Caco-2 (cell line): ENCODE results near the gene BARHL1. TPM values are rescaled to one million over a fixed set of nuclear protein-coding genes. Genes with fewer than 3 reads are reported as not detected.

Source experiments
- BruUV-seq: library from RNA; stranded (reverse); fragments of 400-500 nt; replicated peaks from 2 replicates; lab custom pipeline; 2021; lab: Mats Ljungman, UMichigan
- CTCF ChIA-PET: fragments of 300-600 bp; sonication (Branson Sonifier 250); formaldehyde crosslinking; loops from one replicate; lab custom pipeline; 2022; ENCODE audit warnings: antibody characterized with exemption; lab: Charles Lee
- POLR2A ChIA-PET: fragments of 300-600 bp; sonication (Branson Sonifier 250); formaldehyde crosslinking; loops from one replicate; lab custom pipeline; 2022; ENCODE audit warnings: antibody characterized with exemption; lab: Charles Lee
- DNase-seq, 2 experiments: peaks; one replicate each; pipeline versions ENCODE4 v3.0.0 to v3.0.0-alpha.2; 2020 to 2022
- H3K27me3 ChIP-seq: replicated peaks from 2 replicates; pipeline ENCODE4 v1.6.0; 2011; ENCODE audit warnings: low read length; ENCODE audit not compliant: control insufficient read depth, insufficient read depth
- H3K36me3 ChIP-seq: 2 replicates; pipeline ENCODE4 v1.5.1; 2011; ENCODE audit warnings: low read length; ENCODE audit not compliant: control insufficient read depth, insufficient read depth
- H3K4me1 ChIP-seq: fragments of 250-450 bp; sonication (Bioruptor Pico); 2 replicates; pipeline ENCODE4 v1.5.1; 2020; ENCODE audit warnings: mild to moderate bottlenecking
- H3K4me3 ChIP-seq: 2 replicates; pipeline ENCODE4 v1.5.1; 2011; ENCODE audit warnings: low read depth, mild to moderate bottlenecking, control low read depth, low read length
- H3K9me3 ChIP-seq: fragments of 250-450 bp; sonication (Bioruptor Pico); 2 replicates; pipeline ENCODE4 v1.5.1; 2020; ENCODE audit warnings: mild to moderate bottlenecking, moderate library complexity
- H3K27ac Mint-ChIP-seq: one replicate; pipeline ENCODE4 v1.8.0; 2022; ENCODE audit warnings: mixed read lengths; ENCODE audit not compliant: unreplicated experiment
- H3K27me3 Mint-ChIP-seq: one replicate; pipeline ENCODE4 v1.8.0; 2022; ENCODE audit warnings: mixed read lengths; ENCODE audit not compliant: insufficient read depth, unreplicated experiment
- H3K36me3 Mint-ChIP-seq: one replicate; pipeline ENCODE4 v1.8.0; 2022; ENCODE audit warnings: mild to moderate bottlenecking, mixed read lengths; ENCODE audit not compliant: insufficient read depth, unreplicated experiment
- H3K4me1 Mint-ChIP-seq: one replicate; pipeline ENCODE4 v1.8.0; 2022; ENCODE audit warnings: low read depth, mixed read lengths; ENCODE audit not compliant: unreplicated experiment
- H3K4me3 Mint-ChIP-seq: one replicate; pipeline ENCODE4 v1.8.0; 2022; ENCODE audit warnings: mild to moderate bottlenecking, moderate library complexity, mixed read lengths; ENCODE audit not compliant: unreplicated experiment
- H3K9me3 Mint-ChIP-seq: one replicate; pipeline ENCODE4 v1.8.0; 2022; ENCODE audit warnings: mixed read lengths; ENCODE audit not compliant: unreplicated experiment
- CTCF ChIP-seq, 2 experiments: fragments of 200-600 bp in 1 of 2; IDR thresholded peaks; 1 replicate in 1 of 2; 2 replicates in 1 of 2; pipeline versions ENCODE4 v1.5.1 to v1.8.0; 2011 to 2022; ENCODE audit warnings: antibody characterized with exemption in 1 of 2, control low read depth in 1 of 2, inconsistent platforms in 1 of 2, low read depth in 1 of 2, low read length in 1 of 2, mild to moderate bottlenecking in 1 of 2, moderate library complexity in 1 of 2; ENCODE audit not compliant: insufficient read depth in 1 of 2, severe bottlenecking in 1 of 2, unreplicated experiment in 1 of 2
- intact Hi-C: fragments of 100-400 bp; cut with micrococcal nuclease; formaldehyde crosslinking; loops from one replicate; pipeline ENCODE4 v1.10.0; 2022; ENCODE audit not compliant: unreplicated experiment
- total RNA-seq: library from RNA; stranded (reverse); gene quantifications from 2 replicates; pipeline ENCODE4 v1.2.3, GENCODE V29; 2022

Gene BARHL1
- total RNA-seq, 1 experiment from 2014 or later: not detected

GRCh38 chr9:132537352-132537751, 45.1 kb upstream of the BARHL1 start:
- Histone ChIP-seq H3K4me1 (no peaks in the 10 kb centered on the region), H3K4me3 (no peak overlapping the region), H3K9me3 (peaks cover 8% of the 10 kb centered on the region; the same call in 1 of the 2 replicates), H3K36me3 (no peaks in the 10 kb centered on the region), H3K27me3 (no peaks in the 10 kb centered on the region)
- no peak overlapping the region for H3K4me3 Mint-ChIP-seq
- no peak overlapping the region for H3K27ac Mint-ChIP-seq
- ChIA-PET POLR2A (no interaction called here), CTCF (no interaction called here)
- no peak for DNase-seq
- peaks cover 19% of the 10 kb centered on the region for H3K9me3 Mint-ChIP-seq
- BruUV-seq: no TSS peak
- no peaks in the 10 kb centered on the region for H3K36me3 Mint-ChIP-seq
- TF ChIP-seq CTCF (IDR thresholded peaks at IDR 0.05; ENCODE audit: insufficient read depth in 1 of 2, low read depth in 1 of 2, low read length in 1 of 2, severe bottlenecking in 1 of 2, unreplicated experiment in 1 of 2): no peak
- intact Hi-C loops: no loop called here
- no peaks in the 10 kb centered on the region for H3K27me3 Mint-ChIP-seq
- no peaks in the 10 kb centered on the region for H3K4me1 Mint-ChIP-seq

- Mint-ChIP-seq H3K4me3 (no peak overlapping the region), H3K36me3 (no peaks in the 10 kb centered on the region), H3K4me1 (no peaks in the 10 kb centered on the region), H3K27ac (no peak overlapping the region), H3K9me3 (peaks cover 19% of the 10 kb centered on the region), H3K27me3 (no peaks in the 10 kb centered on the region)
- CTCF ChIA-PET: no interaction called here
- intact Hi-C loops: no loop called here
- no peak for TF ChIP-seq CTCF (IDR thresholded peaks at IDR 0.05; ENCODE audit: insufficient read depth in 1 of 2, low read depth in 1 of 2, low read length in 1 of 2, severe bottlenecking in 1 of 2, unreplicated experiment in 1 of 2)
- Histone ChIP-seq H3K4me3 (no peak overlapping the region), H3K27me3 (no peaks in the 10 kb centered on the region), H3K4me1 (no peaks in the 10 kb centered on the region), H3K9me3 (peaks cover 8% of the 10 kb centered on the region; the same call in 1 of the 2 replicates), H3K36me3 (no peaks in the 10 kb centered on the region)
- no TSS peak for BruUV-seq
- POLR2A ChIA-PET: no interaction called here
- no peak for DNase-seq
These were observed 44.3 kb upstream of the BARHL1 start for GRCh38 chr9:132538071-132538470.

DNA sequence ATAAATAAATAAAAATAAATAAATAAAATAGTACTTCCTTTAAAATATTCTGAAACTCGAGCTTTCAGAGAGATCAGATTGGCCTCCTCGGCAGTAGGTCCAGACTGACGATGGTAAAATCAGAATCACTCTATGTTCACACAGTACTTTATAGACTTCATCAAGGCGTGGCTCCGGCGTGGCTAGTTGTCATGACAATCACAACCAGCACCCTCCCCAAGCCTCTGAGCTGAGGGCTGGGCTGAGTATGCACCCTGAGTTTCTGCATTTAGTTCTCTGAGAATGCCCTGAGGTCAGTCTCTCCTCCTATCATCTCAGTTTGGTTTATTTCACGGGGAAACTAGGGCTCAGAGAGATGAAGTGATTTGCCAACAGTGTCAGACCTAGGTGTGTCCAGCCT, 43.3 kb upstream of the BARHL1 start:
- H3K4me1 ChIP-seq: no peaks in the 10 kb centered on the region
- no peaks in the 10 kb centered on the region for H3K27me3 ChIP-seq
- Mint-ChIP-seq H3K9me3 (peaks cover 19% of the 10 kb centered on the region), H3K27me3 (no peaks in the 10 kb centered on the region), H3K36me3 (no peaks in the 10 kb centered on the region), H3K4me3 (no peak overlapping the region), H3K4me1 (no peaks in the 10 kb centered on the region), H3K27ac (no peak overlapping the region)
- no peak overlapping the region for H3K4me3 ChIP-seq
- no peaks in the 10 kb centered on the region for H3K36me3 ChIP-seq
- CTCF ChIA-PET: no interaction called here
- H3K9me3 ChIP-seq: peaks cover 8% of the 10 kb centered on the region; the same call in 1 of the 2 replicates
- intact Hi-C loops: no loop called here
- no peak for DNase-seq
- TF ChIP-seq CTCF (IDR thresholded peaks at IDR 0.05; ENCODE audit: insufficient read depth in 1 of 2, low read depth in 1 of 2, low read length in 1 of 2, severe bottlenecking in 1 of 2, unreplicated experiment in 1 of 2): no peak
- POLR2A ChIA-PET: no interaction called here
- BruUV-seq: no TSS peak
